GM12878 (cell line): ENCODE data around the gene PCDH7. TPM values are rescaled to one million over a fixed set of nuclear protein-coding genes. Genes with fewer than 3 reads are reported as not detected.

Source experiments
- ATAC-seq: fragments of 200-7000 bp; cut with Tn5 transposase; 3 replicates; pipeline ENCODE4 v1.9.1; 2020; ENCODE audit warnings: mild to moderate bottlenecking, moderate library complexity
- BruUV-seq: library from RNA; stranded (reverse); fragments of 400-500 nt; replicated peaks from 2 replicates; lab custom pipeline; 2021; lab: Mats Ljungman, UMichigan
- CTCF ChIA-PET: fragments of 300-600 bp; sonication (Branson Sonifier 250); formaldehyde crosslinking; extraction: SDS; loops from one replicate; lab custom pipeline; 2021; ENCODE audit warnings: inconsistent platforms; lab: Yijun Ruan, JAX
- POLR2A ChIA-PET: fragments of 350-600 bp; formaldehyde crosslinking; extraction: SDS; loops from one replicate; lab custom pipeline; 2021; ENCODE audit warnings: inconsistent platforms; lab: Charles Lee
- RAD21 ChIA-PET: fragments of 300-600 bp; sonication (Branson Sonifier 250); formaldehyde crosslinking; loops from one replicate; lab custom pipeline; 2023; ENCODE audit warnings: antibody characterized with exemption; ENCODE audit not compliant: unreplicated experiment; lab: Charles Lee
- SMC1A ChIA-PET: fragments of 300-600 bp; sonication (Branson Sonifier 250); formaldehyde crosslinking; loops from one replicate; lab custom pipeline; 2023; ENCODE audit not compliant: unreplicated experiment, uncharacterized antibody; lab: Charles Lee
- DNase-seq: peaks from one replicate; pipeline ENCODE4 v3.0.0-alpha.2; 2011; ENCODE audit warnings: low read depth, low spot score
- FAIRE-seq: peaks from 3 replicates; lab custom pipeline; 2011; peaks lifted over from hg19 to GRCh38; lab: Jason Lieb, UNC
- H2AFZ ChIP-seq: 2 replicates; pipeline ENCODE4 v1.6.0; 2011; ENCODE audit warnings: low read depth, low read length, control low read depth; ENCODE audit not compliant: control insufficient read depth
- H3K27ac ChIP-seq: 2 replicates; pipeline ENCODE4 v1.5.1; 2011; ENCODE audit warnings: control low read depth; ENCODE audit not compliant: control insufficient read depth, insufficient read depth
- H3K27me3 ChIP-seq, 2 experiments: replicated peaks in 1 of 2; 2 replicates each; pipeline versions ENCODE4 v1.6.0 to v1.6.1; 2011; ENCODE audit warnings: low read length in 1 of 2; ENCODE audit not compliant: control insufficient read depth in 2 of 2, insufficient read depth in 2 of 2
- H3K36me3 ChIP-seq, 2 experiments: 2 replicates each; pipeline ENCODE4 v1.5.1; 2011; ENCODE audit warnings: low read length in 1 of 2; ENCODE audit not compliant: control insufficient read depth in 2 of 2, insufficient read depth in 2 of 2
- H3K4me1 ChIP-seq: 2 replicates; pipeline ENCODE4 v1.6.1; 2011; ENCODE audit warnings: mild to moderate bottlenecking, low read length, moderate library complexity, mixed read lengths; ENCODE audit not compliant: control insufficient read depth, insufficient read depth
- H3K4me2 ChIP-seq: 2 replicates; pipeline ENCODE4 v1.6.0; 2011; ENCODE audit warnings: control low read depth; ENCODE audit not compliant: control insufficient read depth, insufficient read depth
- H3K4me3 ChIP-seq: fragments of 200-600 bp; sonication (generic); 2 replicates; pipeline ENCODE4 v1.5.1; 2016
- H3K79me2 ChIP-seq: 2 replicates; pipeline ENCODE4 v1.6.0; 2011; ENCODE audit warnings: low read length; ENCODE audit not compliant: control insufficient read depth, insufficient read depth
- H3K9ac ChIP-seq: 2 replicates; pipeline ENCODE4 v1.8.0; 2011; ENCODE audit warnings: low read length, control low read depth, mixed read lengths; ENCODE audit not compliant: control insufficient read depth, insufficient read depth
- H3K9me3 ChIP-seq: replicated peaks from 3 replicates; pipeline ENCODE4 v1.5.1; 2011; ENCODE audit warnings: mild to moderate bottlenecking, low read length; ENCODE audit not compliant: control insufficient read depth, insufficient read depth
- H4K20me1 ChIP-seq: 2 replicates; pipeline ENCODE4 v1.6.0; 2011; ENCODE audit not compliant: control insufficient read depth, insufficient read depth
- JUND ChIP-seq: IDR thresholded peaks from 2 replicates; pipeline ENCODE4 v1.6.1; 2012; ENCODE audit warnings: low read depth, mild to moderate bottlenecking, low read length, improper control_type of control experiment, moderate library complexity
- NFYB ChIP-seq: IDR thresholded peaks from 2 replicates; pipeline ENCODE4 v1.6.1; 2011; ENCODE audit warnings: low read depth, mild to moderate bottlenecking, low read length, improper control_type of control experiment, moderate library complexity; ENCODE audit not compliant: insufficient read depth
- RAD51 ChIP-seq: fragments of 450-650 bp; IDR thresholded peaks from 2 replicates; pipeline ENCODE4 v1.6.1; 2016; ENCODE audit warnings: moderate library complexity, mild to moderate bottlenecking, inconsistent platforms
- WGBS: methylation state at CpG from one replicate; pipeline ENCODE4 v1.1.6; 2016; ENCODE audit warnings: low lambda C conversion rate; ENCODE audit not compliant: insufficient replicate concordance, insufficient coverage; ENCODE audit errors: missing lambda C conversion rate; 5-methylcytosine and 5-hydroxymethylcytosine counted together
- in situ Hi-C: fragments of 300-500 bp; cut with MboI; formaldehyde crosslinking; loops from 9 replicates; pipeline ENCODE4 v1.14.3; 2018; ENCODE audit warnings: mixed read lengths
- intact Hi-C: fragments of 100-400 bp; cut with micrococcal nuclease; formaldehyde crosslinking; loops from one replicate; pipeline ENCODE4 v1.14.2; 2022; ENCODE audit not compliant: unreplicated experiment
- polyA plus RNA-seq, 11 experiments: library from polyadenylated mRNA; depleted of rRNA in 4 of 11; unstranded in 6 of 11; stranded (reverse) in 5 of 11; fragments of >200 nt; fragmentation: Nextera tagmentation in 4 of 11; fragmentation: Illumina TruSeq in 1 of 11; extraction: Ambion mirVana in 4 of 11; extraction: Trizol in 1 of 11; gene quantifications; 1 replicate in 1 of 11; 2 replicates in 10 of 11; pipeline versions ENCODE4 v1.2.1 to v1.2.3, GENCODE V29; 2011 to 2016; ENCODE audit warnings: inconsistent platforms in 2 of 11, missing spikeins in 2 of 11, low read depth in 1 of 11
- total RNA-seq, 4 experiments: library from RNA; depleted of rRNA in 3 of 4; stranded (reverse); fragments of >200 nt in 3 of 4; fragmentation: Illumina TruSeq in 1 of 4; extraction: Trizol in 1 of 4; gene quantifications; 2 replicates each; pipeline versions ENCODE4 v1.2.1 to v1.2.3, GENCODE V29; 2013 to 2021
- TF ChIP-seq, protein P1 (sequence below): IDR thresholded peaks from 2 replicates; pipeline ENCODE4 v1.6.1; 2012; ENCODE audit warnings: improper control_type of control experiment, low read depth, low read length; ENCODE audit not compliant: insufficient replicate concordance
- TF ChIP-seq, protein P2 (sequence below): IDR thresholded peaks from 2 replicates; pipeline ENCODE4 v1.6.1; 2011; ENCODE audit warnings: low read depth, low read length, improper control_type of control experiment, borderline replicate concordance
- TF ChIP-seq, protein P3 (sequence below): fragments of 450-650 bp; IDR thresholded peaks from 2 replicates; pipeline ENCODE4 v1.6.1; 2017; ENCODE audit warnings: low read depth, mild to moderate bottlenecking, moderate library complexity
- TF ChIP-seq, protein P4 (sequence below): fragments of 450-650 bp; conservative IDR thresholded peaks from 2 replicates; pipeline ENCODE4 v1.6.1; 2017; ENCODE audit warnings: mild to moderate bottlenecking, moderate library complexity
- TF ChIP-seq, protein P5 (sequence below): fragments of 450-650 bp; IDR thresholded peaks from 2 replicates; pipeline ENCODE4 v1.6.1; 2016; ENCODE audit warnings: mild to moderate bottlenecking

PCDH7 gene
- total and polyA plus RNA-seq, 10 of the 15 experiments (the other 5 are each of a cell fraction or from before 2014, with no cell fraction given), result 0.02 to 0.06 (median 0.03) TPM; not detected in 7

DNA sequence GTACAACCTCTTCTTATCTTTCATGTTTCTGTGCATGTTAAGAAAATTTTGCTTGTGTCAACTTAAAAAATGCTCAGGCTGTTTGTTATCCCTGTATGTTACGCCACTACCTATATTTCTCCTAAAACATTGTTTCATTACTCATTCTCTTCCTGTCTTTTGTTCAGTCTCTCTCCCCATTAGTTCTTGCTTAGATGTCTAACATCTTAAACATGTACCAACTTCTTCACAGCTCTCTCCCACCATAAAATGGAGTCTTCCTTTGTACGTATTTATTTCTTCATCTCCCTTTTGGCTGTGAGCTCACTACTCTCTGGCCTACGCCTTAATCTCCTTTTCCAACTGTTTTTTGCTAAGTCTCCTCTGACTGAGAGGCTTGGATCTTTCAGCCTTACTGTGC lies 36.4 kb downstream of the PCDH7 start:
- Histone ChIP-seq H3K9ac (no peak overlapping the region), H3K79me2 (no peaks in the 10 kb centered on the region), H3K36me3 (no peaks in the 10 kb centered on the region), H3K9me3 (no peaks in the 10 kb centered on the region), H2AFZ (no peak overlapping the region), H3K27ac (no peak overlapping the region), H4K20me1 (no peaks in the 10 kb centered on the region), H3K4me1 (no peaks in the 10 kb centered on the region), H3K27me3 (no peaks in the 10 kb centered on the region), H3K4me3 (no peak overlapping the region), H3K4me2 (no peak overlapping the region)
- SMC1A ChIA-PET, result interaction anchor here (1.2 kb wide), 1 partner anchor 15 kb away, joined by 3 read pairs; no protein-coding TSS in a partner anchor
- in situ Hi-C loops (no loop called here), intact Hi-C loops (no loop called here)
- WGBS, result 25% methylated on average over 3 of the region's 3 CpGs
- POLR2A ChIA-PET, result no interaction called here
- ATAC-seq, result no peak
- CTCF ChIA-PET, result no interaction called here
- RAD21 ChIA-PET, result no interaction called here
- no TSS peak for BruUV-seq
- no peak for DNase-seq
- FAIRE-seq, result no peak
- TF ChIP-seq, protein P1, sequence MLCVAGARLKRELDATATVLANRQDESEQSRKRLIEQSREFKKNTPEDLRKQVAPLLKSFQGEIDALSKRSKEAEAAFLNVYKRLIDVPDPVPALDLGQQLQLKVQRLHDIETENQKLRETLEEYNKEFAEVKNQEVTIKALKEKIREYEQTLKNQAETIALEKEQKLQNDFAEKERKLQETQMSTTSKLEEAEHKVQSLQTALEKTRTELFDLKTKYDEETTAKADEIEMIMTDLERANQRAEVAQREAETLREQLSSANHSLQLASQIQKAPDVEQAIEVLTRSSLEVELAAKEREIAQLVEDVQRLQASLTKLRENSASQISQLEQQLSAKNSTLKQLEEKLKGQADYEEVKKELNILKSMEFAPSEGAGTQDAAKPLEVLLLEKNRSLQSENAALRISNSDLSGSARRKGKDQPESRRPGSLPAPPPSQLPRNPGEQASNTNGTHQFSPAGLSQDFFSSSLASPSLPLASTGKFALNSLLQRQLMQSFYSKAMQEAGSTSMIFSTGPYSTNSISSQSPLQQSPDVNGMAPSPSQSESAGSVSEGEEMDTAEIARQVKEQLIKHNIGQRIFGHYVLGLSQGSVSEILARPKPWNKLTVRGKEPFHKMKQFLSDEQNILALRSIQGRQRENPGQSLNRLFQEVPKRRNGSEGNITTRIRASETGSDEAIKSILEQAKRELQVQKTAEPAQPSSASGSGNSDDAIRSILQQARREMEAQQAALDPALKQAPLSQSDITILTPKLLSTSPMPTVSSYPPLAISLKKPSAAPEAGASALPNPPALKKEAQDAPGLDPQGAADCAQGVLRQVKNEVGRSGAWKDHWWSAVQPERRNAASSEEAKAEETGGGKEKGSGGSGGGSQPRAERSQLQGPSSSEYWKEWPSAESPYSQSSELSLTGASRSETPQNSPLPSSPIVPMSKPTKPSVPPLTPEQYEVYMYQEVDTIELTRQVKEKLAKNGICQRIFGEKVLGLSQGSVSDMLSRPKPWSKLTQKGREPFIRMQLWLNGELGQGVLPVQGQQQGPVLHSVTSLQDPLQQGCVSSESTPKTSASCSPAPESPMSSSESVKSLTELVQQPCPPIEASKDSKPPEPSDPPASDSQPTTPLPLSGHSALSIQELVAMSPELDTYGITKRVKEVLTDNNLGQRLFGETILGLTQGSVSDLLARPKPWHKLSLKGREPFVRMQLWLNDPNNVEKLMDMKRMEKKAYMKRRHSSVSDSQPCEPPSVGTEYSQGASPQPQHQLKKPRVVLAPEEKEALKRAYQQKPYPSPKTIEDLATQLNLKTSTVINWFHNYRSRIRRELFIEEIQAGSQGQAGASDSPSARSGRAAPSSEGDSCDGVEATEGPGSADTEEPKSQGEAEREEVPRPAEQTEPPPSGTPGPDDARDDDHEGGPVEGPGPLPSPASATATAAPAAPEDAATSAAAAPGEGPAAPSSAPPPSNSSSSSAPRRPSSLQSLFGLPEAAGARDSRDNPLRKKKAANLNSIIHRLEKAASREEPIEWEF, result no peak
- TF ChIP-seq, protein P2, sequence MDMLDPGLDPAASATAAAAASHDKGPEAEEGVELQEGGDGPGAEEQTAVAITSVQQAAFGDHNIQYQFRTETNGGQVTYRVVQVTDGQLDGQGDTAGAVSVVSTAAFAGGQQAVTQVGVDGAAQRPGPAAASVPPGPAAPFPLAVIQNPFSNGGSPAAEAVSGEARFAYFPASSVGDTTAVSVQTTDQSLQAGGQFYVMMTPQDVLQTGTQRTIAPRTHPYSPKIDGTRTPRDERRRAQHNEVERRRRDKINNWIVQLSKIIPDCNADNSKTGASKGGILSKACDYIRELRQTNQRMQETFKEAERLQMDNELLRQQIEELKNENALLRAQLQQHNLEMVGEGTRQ, result no peak
- TF ChIP-seq NFYB (no peak), RAD51 (no peak), JUND (no peak)
- TF ChIP-seq, protein P3, sequence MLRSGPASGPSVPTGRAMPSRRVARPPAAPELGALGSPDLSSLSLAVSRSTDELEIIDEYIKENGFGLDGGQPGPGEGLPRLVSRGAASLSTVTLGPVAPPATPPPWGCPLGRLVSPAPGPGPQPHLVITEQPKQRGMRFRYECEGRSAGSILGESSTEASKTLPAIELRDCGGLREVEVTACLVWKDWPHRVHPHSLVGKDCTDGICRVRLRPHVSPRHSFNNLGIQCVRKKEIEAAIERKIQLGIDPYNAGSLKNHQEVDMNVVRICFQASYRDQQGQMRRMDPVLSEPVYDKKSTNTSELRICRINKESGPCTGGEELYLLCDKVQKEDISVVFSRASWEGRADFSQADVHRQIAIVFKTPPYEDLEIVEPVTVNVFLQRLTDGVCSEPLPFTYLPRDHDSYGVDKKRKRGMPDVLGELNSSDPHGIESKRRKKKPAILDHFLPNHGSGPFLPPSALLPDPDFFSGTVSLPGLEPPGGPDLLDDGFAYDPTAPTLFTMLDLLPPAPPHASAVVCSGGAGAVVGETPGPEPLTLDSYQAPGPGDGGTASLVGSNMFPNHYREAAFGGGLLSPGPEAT, result no peak
- TF ChIP-seq, protein P4, sequence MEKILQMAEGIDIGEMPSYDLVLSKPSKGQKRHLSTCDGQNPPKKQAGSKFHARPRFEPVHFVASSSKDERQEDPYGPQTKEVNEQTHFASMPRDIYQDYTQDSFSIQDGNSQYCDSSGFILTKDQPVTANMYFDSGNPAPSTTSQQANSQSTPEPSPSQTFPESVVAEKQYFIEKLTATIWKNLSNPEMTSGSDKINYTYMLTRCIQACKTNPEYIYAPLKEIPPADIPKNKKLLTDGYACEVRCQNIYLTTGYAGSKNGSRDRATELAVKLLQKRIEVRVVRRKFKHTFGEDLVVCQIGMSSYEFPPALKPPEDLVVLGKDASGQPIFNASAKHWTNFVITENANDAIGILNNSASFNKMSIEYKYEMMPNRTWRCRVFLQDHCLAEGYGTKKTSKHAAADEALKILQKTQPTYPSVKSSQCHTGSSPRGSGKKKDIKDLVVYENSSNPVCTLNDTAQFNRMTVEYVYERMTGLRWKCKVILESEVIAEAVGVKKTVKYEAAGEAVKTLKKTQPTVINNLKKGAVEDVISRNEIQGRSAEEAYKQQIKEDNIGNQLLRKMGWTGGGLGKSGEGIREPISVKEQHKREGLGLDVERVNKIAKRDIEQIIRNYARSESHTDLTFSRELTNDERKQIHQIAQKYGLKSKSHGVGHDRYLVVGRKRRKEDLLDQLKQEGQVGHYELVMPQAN, result no peak
- TF ChIP-seq, protein P5, sequence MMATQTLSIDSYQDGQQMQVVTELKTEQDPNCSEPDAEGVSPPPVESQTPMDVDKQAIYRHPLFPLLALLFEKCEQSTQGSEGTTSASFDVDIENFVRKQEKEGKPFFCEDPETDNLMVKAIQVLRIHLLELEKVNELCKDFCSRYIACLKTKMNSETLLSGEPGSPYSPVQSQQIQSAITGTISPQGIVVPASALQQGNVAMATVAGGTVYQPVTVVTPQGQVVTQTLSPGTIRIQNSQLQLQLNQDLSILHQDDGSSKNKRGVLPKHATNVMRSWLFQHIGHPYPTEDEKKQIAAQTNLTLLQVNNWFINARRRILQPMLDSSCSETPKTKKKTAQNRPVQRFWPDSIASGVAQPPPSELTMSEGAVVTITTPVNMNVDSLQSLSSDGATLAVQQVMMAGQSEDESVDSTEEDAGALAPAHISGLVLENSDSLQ, result no peak
